Eye (tissue), 1 donor: Measurements from ENCODE around the gene MACROD2.

Experiments
- DNase-seq: peaks from one replicate; pipeline ENCODE4 v3.0.0-alpha.2; 2015

The MACROD2 gene

GRCh38 chr20:16027686-16028085 lies 2032.4 kb downstream of the MACROD2 start:
- DNase-seq, result peak; percentile 49

- no peak for DNase-seq
These were observed 2033.6 kb downstream of the MACROD2 start for GRCh38 chr20:16028923-16029322.

DNA sequence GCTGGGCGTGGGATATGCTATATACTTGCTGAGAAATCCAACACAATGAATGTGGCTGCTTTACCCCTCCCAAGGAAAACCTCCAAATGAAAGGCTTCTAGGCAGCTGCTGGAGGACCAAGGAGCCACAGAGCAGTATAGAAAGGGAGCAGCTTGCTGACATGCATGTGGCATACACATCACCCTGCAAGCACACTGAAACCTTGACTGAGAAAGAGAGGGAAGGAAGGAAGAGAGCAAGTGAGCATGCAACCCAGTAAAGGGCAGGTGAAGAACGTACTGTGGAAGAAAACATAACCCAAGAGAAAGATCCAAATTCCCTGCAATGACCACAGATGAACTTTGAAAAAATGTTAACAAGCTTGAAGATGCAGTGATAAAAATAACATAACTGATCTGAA lies 2034.9 kb downstream of the MACROD2 start:
- no peak for DNase-seq

DNA sequence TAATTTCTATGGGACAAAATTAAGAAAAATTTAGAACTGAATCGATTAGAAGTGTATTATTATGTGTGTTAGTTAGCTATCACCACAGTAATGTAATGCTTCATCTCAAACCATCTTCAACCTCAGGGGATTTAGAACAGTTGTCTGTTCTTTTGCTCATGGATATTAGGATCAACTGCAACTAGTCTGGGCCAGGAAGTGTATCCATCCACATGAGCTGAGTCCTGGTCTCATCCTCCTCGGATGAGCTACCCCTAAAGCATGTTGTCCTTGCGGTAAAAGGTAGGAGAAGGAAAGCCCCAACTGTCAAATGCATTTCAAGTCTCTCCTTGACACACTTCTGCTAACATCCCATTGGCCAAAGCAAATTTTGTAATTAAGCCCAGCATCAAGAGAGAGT lies 2040.3 kb downstream of the MACROD2 start:
- no peak for DNase-seq

DNA sequence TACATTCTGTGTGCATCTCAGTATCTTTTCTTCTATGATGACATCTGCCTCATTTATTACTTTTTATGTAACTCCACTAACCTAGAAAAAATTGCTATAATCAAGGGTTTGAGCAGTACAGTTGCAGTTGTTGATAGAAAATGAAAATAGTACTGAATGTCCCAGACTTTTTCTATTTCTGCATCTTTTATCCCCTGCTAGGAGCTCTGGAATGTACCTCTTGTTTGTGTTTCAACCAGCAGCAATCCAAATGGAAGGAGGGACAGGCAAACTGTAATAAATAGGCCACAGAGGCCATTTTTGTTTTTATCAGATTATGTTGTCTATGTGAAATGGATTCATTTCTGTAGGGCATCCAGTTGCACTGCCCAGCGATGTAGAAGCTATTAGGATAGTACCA lies 2041.0 kb downstream of the MACROD2 start:
- no peak for DNase-seq

DNA sequence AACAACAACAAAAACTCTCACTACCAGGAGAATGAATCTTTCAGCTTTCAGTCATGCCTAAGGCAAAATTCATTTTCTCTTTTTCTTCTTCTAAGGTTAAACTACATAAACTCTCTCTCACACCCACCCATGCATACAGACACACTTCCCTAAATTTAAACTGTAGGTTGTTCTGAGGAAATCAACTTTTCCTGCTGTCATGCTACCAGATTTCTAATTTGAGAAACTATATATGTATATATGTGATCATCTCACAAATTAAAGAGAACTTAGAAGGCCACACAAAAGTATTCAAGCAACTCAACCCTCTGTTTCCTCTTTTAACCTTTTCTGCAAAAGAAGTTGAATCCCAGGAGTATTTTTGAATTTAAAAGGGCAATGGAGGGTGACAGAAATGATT lies 2045.4 kb downstream of the MACROD2 start:
- no peak for DNase-seq

GRCh38 chr20:16042731-16043130 lies 2047.4 kb downstream of the MACROD2 start:
- DNase-seq, result no peak

DNA sequence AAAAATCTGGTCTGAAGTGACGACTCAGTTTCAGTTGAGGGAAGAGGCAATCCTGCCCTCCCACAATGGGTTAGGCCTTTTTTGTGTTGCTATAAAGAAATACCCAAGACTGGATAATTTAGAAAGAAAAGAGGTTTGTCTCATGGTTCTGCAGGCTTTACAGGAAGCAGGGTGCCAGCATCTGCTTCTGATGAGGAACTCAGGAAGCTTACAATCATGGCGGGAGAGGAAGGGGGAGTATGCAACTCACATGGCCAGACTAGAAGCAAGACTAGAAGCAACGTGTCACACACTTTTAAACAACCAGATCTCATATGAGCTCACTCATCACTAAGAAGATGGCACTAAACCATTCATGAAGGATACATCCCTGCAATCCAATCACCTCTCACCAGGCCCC lies 2048.6 kb downstream of the MACROD2 start:
- DNase-seq, result no peak

- DNase-seq, result no peak
These were observed 2053.6 kb downstream of the MACROD2 start for GRCh38 chr20:16048876-16049275.

- DNase-seq, result no peak
These were observed 2054.3 kb downstream of the MACROD2 start for GRCh38 chr20:16049529-16050093.

DNA sequence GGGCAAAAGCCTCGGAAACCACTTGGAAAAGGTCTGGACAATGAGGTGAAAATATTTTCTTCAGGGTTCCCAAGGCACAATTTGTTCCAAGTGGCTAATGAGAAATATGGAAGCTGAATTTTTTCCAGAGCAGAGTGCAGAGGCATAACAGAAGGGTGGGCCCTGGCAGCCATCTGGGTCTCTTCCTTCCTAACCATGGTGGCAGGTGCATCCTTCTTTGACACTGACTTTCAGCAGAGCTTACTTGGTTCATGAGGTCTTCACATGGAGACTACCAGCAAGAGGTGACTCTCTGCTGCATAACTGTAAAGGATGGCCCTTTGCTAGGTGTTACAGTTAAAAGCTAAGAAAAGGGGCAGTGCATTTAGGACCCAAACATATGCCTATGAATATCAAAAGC lies 2055.1 kb downstream of the MACROD2 start:
- no peak for DNase-seq

GRCh38 chr20:16051968-16052367 lies 2056.7 kb downstream of the MACROD2 start:
- no peak for DNase-seq

- peak; percentile 77 for DNase-seq
These were observed 2057.1 kb downstream of the MACROD2 start for GRCh38 chr20:16052456-16052855.

- DNase-seq, result no peak
These were observed 2059.7 kb downstream of the MACROD2 start for GRCh38 chr20:16054985-16055384.

GRCh38 chr20:16057651-16058050 lies 2062.3 kb downstream of the MACROD2 start:
- DNase-seq, result no peak

- peak; percentile 77 for DNase-seq
These were observed 2063.0 kb downstream of the MACROD2 start for GRCh38 chr20:16058268-16058667.

DNA sequence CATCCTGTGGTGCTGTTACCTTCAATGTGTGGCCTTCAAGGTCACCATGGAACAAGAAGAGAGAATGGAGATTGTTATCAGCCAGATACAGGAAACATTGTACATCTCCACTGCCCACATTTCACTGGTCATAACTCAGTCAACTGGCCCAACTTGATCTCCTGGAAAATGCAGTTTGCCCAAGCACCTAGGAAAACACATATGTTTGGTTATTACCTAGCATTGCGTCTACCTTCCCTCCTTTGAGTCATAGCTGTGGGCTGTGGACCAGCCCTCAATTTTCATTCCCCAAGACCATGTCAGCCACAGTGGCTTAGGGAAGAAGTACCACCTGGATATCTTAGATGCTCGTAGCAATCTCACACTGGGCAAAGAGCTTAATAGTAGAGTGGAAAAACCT lies 2064.5 kb downstream of the MACROD2 start:
- no peak for DNase-seq

- DNase-seq, result no peak
These were observed 2066.0 kb downstream of the MACROD2 start for GRCh38 chr20:16061351-16061750.

GRCh38 chr20:16062661-16063581 lies 2067.6 kb downstream of the MACROD2 start:
- DNase-seq, result no peak

GRCh38 chr20:16063881-16064280 lies 2068.6 kb downstream of the MACROD2 start:
- DNase-seq, result peak; percentile 34

DNA sequence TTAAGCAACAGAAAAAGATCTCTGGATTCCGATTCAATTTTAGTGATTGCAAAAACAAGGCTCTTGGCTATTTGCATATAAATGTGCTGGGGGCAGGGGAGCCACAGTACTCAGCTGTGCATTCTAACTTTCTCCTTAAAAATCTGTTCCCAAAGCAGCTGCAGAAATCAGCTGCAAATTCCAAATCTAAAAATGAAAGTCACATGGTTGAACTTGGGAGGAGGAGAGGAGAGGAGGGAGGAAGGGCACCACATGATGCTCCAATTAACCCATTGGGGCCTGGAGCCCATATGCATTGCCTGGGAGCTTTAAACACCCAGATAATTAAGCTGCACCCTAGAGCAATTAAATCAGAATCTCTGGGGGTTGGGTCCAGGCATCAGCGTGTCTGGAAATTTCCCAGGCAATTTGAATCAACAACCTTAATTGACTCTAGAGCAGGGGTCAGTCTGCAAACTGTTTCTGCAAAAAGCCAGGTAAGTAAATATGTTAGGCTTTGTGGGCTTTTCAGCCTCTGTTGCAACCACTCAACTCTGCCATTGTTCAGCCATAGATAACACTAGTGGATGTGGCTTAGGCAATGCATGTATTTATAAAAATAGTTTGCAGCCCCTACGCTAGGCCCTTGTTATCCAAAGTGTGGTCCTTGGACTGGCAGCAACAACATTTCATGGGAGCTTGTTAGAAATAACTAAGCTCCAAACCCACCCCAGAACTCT lies 2069.8 kb downstream of the MACROD2 start:
- peak; percentile 53 for DNase-seq

DNA sequence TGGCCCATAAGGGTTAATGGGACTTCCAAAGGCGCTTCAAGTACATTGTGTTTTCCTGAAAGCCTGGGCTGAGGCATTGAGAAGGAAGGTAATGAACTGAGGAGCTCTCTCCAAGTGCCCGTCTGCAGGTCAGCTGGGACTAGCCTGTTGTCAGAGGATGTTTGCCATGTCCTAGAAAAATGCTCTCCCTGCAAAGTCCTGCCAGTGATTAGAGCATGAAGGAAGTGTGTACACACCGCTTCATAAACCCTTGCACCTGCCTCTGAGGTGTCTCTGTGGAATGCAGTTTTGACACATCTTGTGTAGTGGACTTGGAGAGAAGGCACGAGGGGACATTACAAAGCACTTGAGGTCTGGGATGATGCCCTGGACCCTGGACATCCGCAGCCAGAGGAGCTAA lies 2071.3 kb downstream of the MACROD2 start:
- DNase-seq, result peak; percentile 30

DNA sequence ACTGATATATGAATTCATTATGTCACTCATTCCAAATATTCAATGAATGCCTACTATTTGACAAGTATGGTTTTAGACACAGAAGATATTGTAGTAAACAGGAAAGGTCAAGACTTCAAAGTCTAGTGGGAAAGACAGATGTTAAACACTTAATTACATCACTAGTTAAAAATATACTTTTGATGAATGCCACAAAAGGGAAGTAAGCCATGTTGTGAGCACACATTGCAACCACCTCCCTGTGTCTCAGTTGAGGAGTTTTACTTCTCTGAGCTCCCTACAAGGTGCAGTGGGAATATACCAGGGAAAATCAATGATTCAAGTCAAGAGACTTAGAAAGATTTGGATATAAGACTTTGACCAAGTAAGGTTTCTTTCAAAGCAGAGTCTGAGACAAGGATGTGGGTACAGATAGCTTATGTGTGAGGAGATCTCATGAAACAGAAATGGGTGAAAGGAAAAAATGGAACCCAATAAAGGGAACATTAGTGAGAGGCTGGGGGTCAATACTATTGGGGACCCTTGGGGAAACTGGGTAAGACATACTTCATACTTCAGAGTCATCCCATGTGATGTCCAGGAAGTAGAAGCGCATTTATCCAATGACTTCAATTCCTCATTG lies 2074.2 kb downstream of the MACROD2 start:
- DNase-seq, result no peak
